Hepatocyte (in vitro differentiated cells): ENCODE results near the gene OSTC.

Experiments
- CTCF ChIP-seq: fragments of 200-600 bp; sonication (generic); IDR thresholded peaks from 2 replicates; pipeline ENCODE4 v1.5.1; 2016; ENCODE audit warnings: antibody characterized with exemption, mild to moderate bottlenecking; ENCODE audit not compliant: poor library complexity
- EZH2 ChIP-seq: fragments of 200-600 bp; sonication (generic); IDR thresholded peaks from 2 replicates; pipeline ENCODE4 v1.6.1; 2016; ENCODE audit warnings: antibody characterized with exemption, mild to moderate bottlenecking, borderline replicate concordance

GRCh38 chr4:108714880-108715279, 64.5 kb downstream of the OSTC start:
- TF ChIP-seq EZH2 (no peak), CTCF (no peak)
